ENCODE data around the gene FAM227A. TPM values are rescaled to one million over a fixed set of nuclear protein-coding genes. Genes with fewer than 3 reads are reported as not detected.

The FAM227A gene
- total and polyA plus RNA-seq, 2 donors (not counting 3 experiments of a cell fraction or from before 2014, with no cell fraction given) = 0.58 to 1.9 TPM

DNA sequence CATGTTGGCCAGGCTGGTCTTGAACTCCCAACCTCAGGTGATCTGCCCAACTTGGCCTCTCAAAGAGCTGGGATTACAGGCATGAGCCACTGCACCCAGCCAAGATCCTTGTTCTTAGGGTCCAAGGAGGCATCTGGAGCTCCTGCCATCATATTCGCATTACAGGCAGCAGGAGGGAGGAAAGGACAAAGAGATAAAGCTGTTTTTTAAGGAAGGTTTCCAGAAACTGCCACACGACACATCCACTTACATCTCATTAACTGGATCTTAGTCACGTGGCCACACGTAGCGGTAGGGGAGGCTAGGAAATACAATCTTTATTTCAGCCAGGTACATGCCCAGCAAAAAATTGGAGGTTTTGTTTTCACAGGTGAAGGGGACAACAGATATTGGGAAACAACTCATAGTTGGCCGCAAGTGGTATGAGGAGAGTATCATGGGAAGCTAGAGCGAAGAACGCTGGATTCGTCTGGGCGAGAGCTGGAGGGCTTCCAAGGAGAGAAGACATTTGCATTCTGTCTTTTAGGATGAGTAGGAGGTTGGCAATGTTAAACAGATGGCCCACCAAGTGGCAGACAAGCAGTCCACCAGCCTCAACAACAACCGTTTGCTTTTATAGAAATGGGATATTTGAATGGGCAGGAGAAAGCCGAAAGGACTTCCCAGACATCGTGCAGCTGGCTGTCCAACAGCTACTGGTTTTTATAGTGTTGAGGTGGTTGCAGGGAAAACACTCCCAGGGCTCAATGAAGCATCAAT, 47.0 kb downstream of the FAM227A start:
- Histone ChIP-seq H2AFZ (ENCODE audit: low read depth, low read length) (no peak overlapping the region), H3K27me3 (ENCODE audit: control insufficient read depth in 2 of 2, insufficient read depth in 2 of 2, low read length in 2 of 2) (no peaks in the 10 kb centered on the region), H3K4me1 (ENCODE audit: control insufficient read depth, extremely low read depth, insufficient read depth, low read length) (peaks cover 3% of the 10 kb centered on the region), H3K27ac (ENCODE audit: insufficient read depth, low read depth, low read length) (no peak overlapping the region), H3K9ac (replicated peaks; ENCODE audit: extremely low read depth, insufficient read depth, low read length) (no peak overlapping the region), H3K9me1 (replicated peaks; ENCODE audit: control insufficient read depth, extremely low read depth, insufficient read depth, low read length) (no peaks in the 10 kb centered on the region), H3K79me2 (ENCODE audit: control insufficient read depth, insufficient read depth, low read length) (no peaks in the 10 kb centered on the region), H3K36me3 (ENCODE audit: control insufficient read depth in 2 of 2, extremely low read depth in 1 of 2, insufficient read depth in 2 of 2, low read length in 2 of 2) (no peaks in the 10 kb centered on the region), H4K20me1 (replicated peaks; ENCODE audit: control insufficient read depth, extremely low read depth, insufficient read depth, low read length) (no peaks in the 10 kb centered on the region), H3K9me3 (replicated peaks; ENCODE audit: control insufficient read depth, insufficient read depth, low read length) (no peaks in the 10 kb centered on the region), H3K4me2 (ENCODE audit: insufficient read depth, low read length) (no peak overlapping the region), H3K4me3 (replicated peaks in 1 of 3; ENCODE audit: insufficient read depth in 1 of 3, low read depth in 1 of 3, low read length in 3 of 3) (no peak overlapping the region)
- FAIRE-seq (no peak), DNase-seq (ENCODE audit: low read depth, low spot score) (no peak)
- ChIA-PET POLR2A (no interaction called here), CTCF (no interaction called here)
- dilution Hi-C loops (cut with MboI; ENCODE audit: extremely low pct_ligation_motif_present, low sequenced_read_pairs) (no loop called here), intact Hi-C loops (cut with micrococcal nuclease) (no loop called here)
- no TSS peak for BruUV-seq (replicated peaks)
- no peak for TF ChIP-seq POLR2A (IDR thresholded peaks at IDR 0.05; ENCODE audit: low read depth, low read length)

DNA sequence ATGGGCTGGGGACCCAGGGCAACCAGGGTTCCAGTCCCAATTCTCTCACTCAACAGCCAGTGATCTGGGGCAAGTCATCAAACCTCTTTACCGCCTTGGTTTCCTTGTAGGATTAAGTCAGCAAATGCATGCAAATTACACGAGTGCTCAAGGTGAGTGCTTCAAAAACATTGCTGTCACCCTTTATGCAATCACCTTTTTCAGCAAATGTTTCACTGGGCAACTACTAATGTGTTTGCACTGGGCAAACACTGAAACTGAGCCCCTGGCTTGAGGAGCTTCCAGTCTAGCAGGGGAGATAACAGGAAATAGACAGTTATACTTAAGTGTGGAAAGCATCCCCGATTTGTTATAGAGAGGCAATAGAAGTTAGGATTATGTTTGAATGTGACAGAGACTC, 48.5 kb downstream of the FAM227A start:
- Histone ChIP-seq H4K20me1 (replicated peaks; ENCODE audit: control insufficient read depth, extremely low read depth, insufficient read depth, low read length) (no peaks in the 10 kb centered on the region), H2AFZ (ENCODE audit: low read depth, low read length) (no peak overlapping the region), H3K36me3 (ENCODE audit: control insufficient read depth in 2 of 2, extremely low read depth in 1 of 2, insufficient read depth in 2 of 2, low read length in 2 of 2) (no peaks in the 10 kb centered on the region), H3K9ac (replicated peaks; ENCODE audit: extremely low read depth, insufficient read depth, low read length) (no peak overlapping the region), H3K27ac (ENCODE audit: insufficient read depth, low read depth, low read length) (no peak overlapping the region), H3K9me1 (replicated peaks; ENCODE audit: control insufficient read depth, extremely low read depth, insufficient read depth, low read length) (no peaks in the 10 kb centered on the region), H3K79me2 (ENCODE audit: control insufficient read depth, insufficient read depth, low read length) (no peaks in the 10 kb centered on the region), H3K4me1 (ENCODE audit: control insufficient read depth, extremely low read depth, insufficient read depth, low read length) (peaks cover 3% of the 10 kb centered on the region), H3K4me2 (ENCODE audit: insufficient read depth, low read length) (no peak overlapping the region), H3K9me3 (replicated peaks; ENCODE audit: control insufficient read depth, insufficient read depth, low read length) (no peaks in the 10 kb centered on the region), H3K27me3 (ENCODE audit: control insufficient read depth in 2 of 2, insufficient read depth in 2 of 2, low read length in 2 of 2) (no peaks in the 10 kb centered on the region), H3K4me3 (replicated peaks in 1 of 3; ENCODE audit: insufficient read depth in 1 of 3, low read depth in 1 of 3, low read length in 3 of 3) (no peak overlapping the region)
- TF ChIP-seq POLR2AphosphoS5 (IDR thresholded peaks at IDR 0.05; ENCODE audit: insufficient read depth, low read depth, low read length) = no peak
- no peak for TF ChIP-seq JUN (IDR thresholded peaks at IDR 0.05; ENCODE audit: borderline replicate concordance, insufficient read depth, insufficient read length, low read depth)
- TF ChIP-seq MYC (IDR thresholded peaks at IDR 0.05; ENCODE audit: low read depth, low read length) = no peak
- TF ChIP-seq, protein P1, sequence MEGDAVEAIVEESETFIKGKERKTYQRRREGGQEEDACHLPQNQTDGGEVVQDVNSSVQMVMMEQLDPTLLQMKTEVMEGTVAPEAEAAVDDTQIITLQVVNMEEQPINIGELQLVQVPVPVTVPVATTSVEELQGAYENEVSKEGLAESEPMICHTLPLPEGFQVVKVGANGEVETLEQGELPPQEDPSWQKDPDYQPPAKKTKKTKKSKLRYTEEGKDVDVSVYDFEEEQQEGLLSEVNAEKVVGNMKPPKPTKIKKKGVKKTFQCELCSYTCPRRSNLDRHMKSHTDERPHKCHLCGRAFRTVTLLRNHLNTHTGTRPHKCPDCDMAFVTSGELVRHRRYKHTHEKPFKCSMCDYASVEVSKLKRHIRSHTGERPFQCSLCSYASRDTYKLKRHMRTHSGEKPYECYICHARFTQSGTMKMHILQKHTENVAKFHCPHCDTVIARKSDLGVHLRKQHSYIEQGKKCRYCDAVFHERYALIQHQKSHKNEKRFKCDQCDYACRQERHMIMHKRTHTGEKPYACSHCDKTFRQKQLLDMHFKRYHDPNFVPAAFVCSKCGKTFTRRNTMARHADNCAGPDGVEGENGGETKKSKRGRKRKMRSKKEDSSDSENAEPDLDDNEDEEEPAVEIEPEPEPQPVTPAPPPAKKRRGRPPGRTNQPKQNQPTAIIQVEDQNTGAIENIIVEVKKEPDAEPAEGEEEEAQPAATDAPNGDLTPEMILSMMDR (IDR thresholded peaks at IDR 0.05; ENCODE audit: extremely low read depth in 1 of 2, insufficient read depth in 1 of 2, low read depth in 1 of 2, low read length in 2 of 2) = no peak
- no peak for TF ChIP-seq GATA2 (IDR thresholded peaks at IDR 0.05; ENCODE audit: insufficient read depth, insufficient read length, low read depth, low read length)
- no peak for TF ChIP-seq EZH2 (IDR thresholded peaks at IDR 0.05; ENCODE audit: borderline replicate concordance, low read depth, low read length, severe bottlenecking)
- no peak for TF ChIP-seq POLR2A (IDR thresholded peaks at IDR 0.05; ENCODE audit: low read depth, low read length)
- intact Hi-C loops (cut with micrococcal nuclease) (no loop called here), dilution Hi-C loops (cut with MboI; ENCODE audit: extremely low pct_ligation_motif_present, low sequenced_read_pairs) (no loop called here)
- FAIRE-seq (no peak), DNase-seq (ENCODE audit: low read depth, low spot score) (no peak)
- ChIA-PET POLR2A (no interaction called here), CTCF (no interaction called here)
- no TSS peak for BruUV-seq (replicated peaks)

All from endothelial cell of umbilical vein (primary cell).